H54 (cell line): ENCODE data around the gene SLC28A1.
"Not testable (repeated sequence)": the region's sequence is repeated elsewhere in the genome, so short reads cannot be mapped to it uniquely, and the experiment has no call there.

ENCODE experiments used
- DNase-seq: peaks from one replicate; pipeline ENCODE4 v3.0.0; 2011; ENCODE audit warnings: low spot score, mixed read lengths; ENCODE audit not compliant: insufficient read length
- FAIRE-seq: peaks from 3 replicates; lab custom pipeline; 2011; peaks lifted over from hg19 to GRCh38; lab: Jason Lieb, UNC
- POLR2A ChIP-seq: IDR thresholded peaks from 2 replicates; pipeline ENCODE4 v1.6.1; 2011; ENCODE audit warnings: low read depth, mild to moderate bottlenecking, low read length

Gene SLC28A1

DNA sequence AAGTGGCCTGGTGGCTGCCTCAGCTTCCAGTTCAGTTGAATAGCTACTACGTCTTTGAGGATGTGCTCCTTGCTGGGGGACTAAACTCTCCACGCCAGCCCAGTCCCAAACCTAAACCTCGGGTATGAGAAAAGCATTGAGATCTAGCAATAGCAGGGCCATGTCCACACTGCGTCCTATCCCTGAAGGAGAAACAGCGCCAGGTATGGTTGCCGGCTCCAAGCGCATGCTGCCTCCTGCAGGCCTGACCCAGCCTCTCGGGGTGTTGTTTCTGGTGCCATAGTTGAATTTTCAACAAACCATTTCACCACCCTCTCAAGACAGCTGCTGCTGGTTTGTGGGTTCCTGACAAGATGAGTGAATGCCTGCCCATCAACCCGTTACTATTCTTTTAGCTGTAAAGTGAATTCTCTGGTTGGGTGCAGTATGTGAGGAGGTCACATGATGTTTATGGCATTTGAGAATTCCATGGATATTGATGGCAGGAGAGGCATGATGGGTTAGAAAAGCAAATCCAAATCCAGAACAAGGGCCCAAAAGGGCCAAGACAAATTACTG lies 13.0 kb upstream of the SLC28A1 start:
- no peak for TF ChIP-seq POLR2A
- no peak for FAIRE-seq
- DNase-seq, result no peak

DNA sequence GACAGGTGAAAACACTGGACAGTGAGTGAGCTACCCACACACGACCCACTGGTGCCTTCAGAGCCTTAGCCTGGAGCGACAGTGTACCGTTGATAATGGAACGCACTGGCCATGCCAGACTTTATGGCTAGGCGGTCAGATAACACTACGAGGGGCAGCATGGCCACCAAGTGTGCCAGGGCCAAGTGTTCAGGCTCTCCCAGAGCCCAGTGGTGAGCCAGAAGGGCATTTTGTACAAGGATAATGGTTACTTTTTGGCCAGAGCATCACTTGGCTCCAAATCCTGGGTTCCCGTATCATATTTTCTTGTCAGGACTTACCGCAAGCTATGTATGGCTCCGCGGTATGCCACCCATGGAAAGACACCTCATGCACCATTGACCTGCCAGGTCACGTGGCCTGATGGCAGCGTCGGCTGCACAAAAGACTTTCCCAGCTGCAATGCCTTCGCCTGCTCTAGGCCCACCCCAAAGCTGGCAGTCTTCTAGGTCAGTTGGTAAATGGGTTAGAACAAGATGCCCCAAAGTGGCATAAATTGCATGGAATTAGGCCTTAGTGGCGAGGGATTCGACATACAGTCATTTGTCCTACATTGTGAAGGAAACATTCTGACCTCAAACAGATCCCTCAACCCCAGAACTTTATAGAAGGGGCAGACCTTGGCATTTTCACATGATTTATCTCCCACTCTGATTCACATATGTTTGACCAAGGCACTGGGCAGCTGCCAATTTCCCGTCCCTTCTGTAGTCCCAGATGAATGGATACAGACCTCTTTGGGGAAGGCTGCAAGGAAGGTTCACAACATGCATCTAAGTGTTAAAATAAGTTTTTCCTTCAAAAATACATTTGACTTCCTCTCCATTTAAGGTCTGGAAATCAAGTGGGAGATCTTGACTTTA lies 12.2 kb upstream of the SLC28A1 start:
- TF ChIP-seq POLR2A, result no peak
- FAIRE-seq, result no peak
- no peak for DNase-seq

- DNase-seq (no peak), FAIRE-seq (no peak)
- no peak for TF ChIP-seq POLR2A
Observed at GRCh38 chr15:84873997-84874396, 10.5 kb upstream of the SLC28A1 start.

GRCh38 chr15:84874981-84875699 lies 9.3 kb upstream of the SLC28A1 start:
- FAIRE-seq, result no peak
- no peak for DNase-seq
- TF ChIP-seq POLR2A, result no peak

DNA sequence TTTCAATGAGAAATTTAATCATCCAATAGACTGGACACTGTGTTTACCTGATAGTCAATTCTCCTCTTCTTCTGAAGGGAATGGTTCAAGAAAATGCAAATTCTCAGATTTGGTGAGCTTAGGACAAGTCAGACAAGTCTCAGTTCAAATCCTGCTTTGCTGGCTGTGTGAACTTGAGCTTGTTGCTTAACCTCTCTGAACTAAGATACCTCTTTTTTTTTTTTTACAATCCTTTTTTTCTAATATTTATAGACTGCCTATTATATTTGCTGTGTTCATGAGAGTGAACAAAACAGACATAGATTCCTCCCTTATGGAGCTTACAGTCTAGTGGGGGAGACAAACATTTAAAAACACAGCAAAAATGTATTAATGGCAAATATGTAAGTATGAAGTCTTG lies 8.2 kb upstream of the SLC28A1 start:
- DNase-seq, result no peak
- no peak for TF ChIP-seq POLR2A
- FAIRE-seq, result no peak

- FAIRE-seq, result not testable (repeated sequence)
Observed at GRCh38 chr15:84877701-84878100, 6.8 kb upstream of the SLC28A1 start.

DNA sequence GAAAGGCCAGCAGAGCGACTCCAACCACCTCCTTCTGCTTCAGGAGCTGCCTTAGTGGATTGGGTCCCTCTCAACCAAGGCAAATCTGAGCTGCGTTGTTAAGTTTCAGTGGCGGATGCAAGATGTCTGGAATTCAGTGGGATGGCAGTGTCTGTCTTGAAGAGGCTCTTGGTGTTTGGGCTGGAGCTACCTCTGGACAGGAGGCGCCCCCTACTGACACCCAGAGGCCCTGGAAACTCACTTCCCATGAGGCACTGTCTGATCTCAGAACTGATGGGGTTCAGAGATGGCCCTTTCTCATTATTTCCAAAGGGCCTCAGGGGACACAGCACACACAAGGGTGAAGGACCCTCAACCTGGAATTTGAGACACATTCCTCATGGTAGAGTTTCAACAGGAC lies 6.0 kb upstream of the SLC28A1 start:
- peak; percentile 52 for DNase-seq
- no peak for TF ChIP-seq POLR2A
- no peak for FAIRE-seq

More at GRCh38 chr15:84877701-84878100, 6.8 kb upstream of the SLC28A1 start:
- DNase-seq, result not testable (repeated sequence)

- TF ChIP-seq POLR2A, result no peak
- no peak for DNase-seq
- no peak for FAIRE-seq
Observed at GRCh38 chr15:84879088-84879780, 5.2 kb upstream of the SLC28A1 start.

DNA sequence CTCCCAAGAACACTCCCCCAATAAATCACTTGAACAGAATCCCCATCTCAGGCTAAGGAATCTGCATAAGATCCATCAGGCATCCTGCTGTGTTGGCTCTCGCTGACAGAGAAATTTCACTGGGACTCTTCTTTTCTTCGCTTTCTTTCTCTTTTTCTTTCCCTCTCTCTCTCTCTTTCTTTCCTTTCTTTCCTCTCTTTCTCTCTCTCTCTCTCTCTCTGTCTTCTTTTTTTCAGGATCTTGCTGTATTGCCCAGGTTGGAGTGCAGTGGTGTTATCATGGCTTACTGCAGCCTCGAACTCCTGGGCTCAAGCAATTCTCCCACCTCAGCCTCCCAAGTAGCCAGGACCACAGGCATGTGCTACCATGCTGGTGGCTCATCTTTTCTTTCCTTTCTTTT lies 4.5 kb upstream of the SLC28A1 start:
- no peak for DNase-seq
- TF ChIP-seq POLR2A, result no peak
- FAIRE-seq, result no peak

DNA sequence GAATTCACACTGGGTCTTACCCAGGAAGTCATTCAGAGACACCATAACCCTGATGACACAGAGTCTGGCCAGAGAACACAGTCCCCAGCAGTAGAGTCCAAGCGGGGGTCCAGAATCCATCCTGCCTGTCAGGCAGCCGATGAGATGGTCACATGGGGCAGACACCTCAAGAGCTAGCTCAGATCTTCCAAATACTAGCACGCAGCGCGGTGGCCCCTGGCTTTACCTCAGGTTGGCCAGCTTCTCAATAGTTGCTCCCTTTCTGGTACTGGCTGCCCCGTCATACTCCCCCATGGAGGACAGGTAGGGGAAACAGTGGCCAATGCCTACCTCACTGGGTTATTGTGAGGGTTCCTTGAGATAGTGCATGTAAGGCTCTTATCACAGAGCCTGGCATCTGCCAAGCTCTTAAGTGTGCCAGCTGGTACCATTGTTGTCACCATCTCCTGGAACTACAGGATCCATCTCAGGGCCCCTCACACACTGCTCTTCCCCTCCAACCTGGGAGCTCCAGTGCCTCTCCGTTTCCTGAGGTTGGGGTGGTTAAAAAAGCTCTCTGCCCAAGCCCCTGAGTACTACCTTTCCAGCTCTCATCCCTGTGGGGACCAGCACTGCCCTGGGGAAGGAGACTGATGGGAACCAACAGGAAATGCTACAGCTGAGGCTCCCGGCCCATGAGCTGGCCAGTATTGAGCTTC lies 3.5 kb upstream of the SLC28A1 start:
- DNase-seq, result no peak
- TF ChIP-seq POLR2A, result no peak
- no peak for FAIRE-seq

DNA sequence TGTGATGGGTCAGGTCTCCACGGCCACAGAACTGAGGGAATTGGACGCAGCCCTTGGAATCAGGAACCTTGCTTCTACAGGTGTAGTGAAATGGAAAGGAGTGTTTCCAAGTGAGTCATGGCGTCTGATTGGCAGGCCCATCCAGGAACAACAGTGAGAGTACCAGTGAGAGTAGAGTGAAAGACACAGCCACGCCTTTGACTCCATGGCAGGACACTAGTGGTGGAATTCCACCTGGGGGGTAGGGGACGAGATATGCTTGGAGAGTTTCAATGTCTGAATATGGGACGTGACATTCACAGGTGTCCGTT lies 3.0 kb upstream of the SLC28A1 start:
- no peak for TF ChIP-seq POLR2A
- FAIRE-seq (no peak), DNase-seq (no peak)

- no peak for FAIRE-seq
- DNase-seq, result no peak
- no peak for TF ChIP-seq POLR2A
Observed at GRCh38 chr15:84883466-84883865, 996 bp upstream of the SLC28A1 start.

DNA sequence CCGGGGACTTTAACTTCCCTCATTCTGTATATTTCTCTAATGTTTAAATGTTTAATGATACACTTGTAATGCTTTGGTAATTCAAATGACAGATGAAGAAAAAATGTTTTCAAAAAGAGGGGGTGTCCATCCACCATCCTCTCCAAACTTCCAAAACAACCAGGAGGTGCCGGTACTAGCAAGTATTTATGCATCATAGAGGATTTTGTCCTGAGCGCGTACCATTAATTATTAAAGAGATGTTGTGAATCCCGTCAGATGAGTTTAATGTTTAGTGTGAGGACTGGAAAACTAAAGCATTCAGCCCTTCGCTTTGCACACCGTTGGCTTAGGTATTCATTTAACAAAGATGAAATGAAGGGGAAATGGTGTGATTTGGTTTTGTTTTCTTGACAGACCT lies 1.3 kb downstream of the SLC28A1 start:
- no peak for TF ChIP-seq POLR2A
- FAIRE-seq, result no peak

More for the DNA sequence above, 1.3 kb downstream of the SLC28A1 start:
- DNase-seq, result no peak
